Endothelial cell of umbilical vein (primary cell): ENCODE data around the gene IL31RA. TPM values are rescaled to one million over a fixed set of nuclear protein-coding genes. Genes with fewer than 3 reads are reported as not detected.

Source experiments
- BruUV-seq: library from RNA; stranded (reverse); fragments of 400-500 nt; replicated peaks from 2 replicates; lab custom pipeline; 2021; lab: Mats Ljungman, UMichigan
- CTCF ChIA-PET: fragments of 300-600, 350-600 bp; sonication (Branson Sonifier 250); formaldehyde crosslinking; loops from one replicate; lab custom pipeline; 2021; ENCODE audit warnings: antibody characterized with exemption, inconsistent platforms; lab: Charles Lee
- POLR2A ChIA-PET: fragments of 300-600, 350-600 bp; sonication (Branson Sonifier 250); formaldehyde crosslinking; loops from one replicate; lab custom pipeline; 2021; ENCODE audit warnings: antibody characterized with exemption, inconsistent platforms; lab: Charles Lee
- DNase-seq: peaks from one replicate; pipeline ENCODE4 v3.0.0-alpha.2; 2011; ENCODE audit warnings: low read depth, low spot score
- FAIRE-seq: peaks from 2 replicates; lab custom pipeline; 2011; peaks lifted over from hg19 to GRCh38; lab: Jason Lieb, UNC
- H2AFZ ChIP-seq: 2 replicates; pipeline ENCODE4 v1.6.0; 2012; ENCODE audit warnings: low read depth, low read length, control low read depth, inconsistent platforms
- H3K27ac ChIP-seq: 2 replicates; pipeline ENCODE4 v1.5.1; 2011; ENCODE audit warnings: low read depth, mild to moderate bottlenecking, control low read depth, low read length, moderate library complexity; ENCODE audit not compliant: insufficient read depth
- H3K27me3 ChIP-seq, 2 experiments: 2 replicates each; pipeline versions ENCODE4 v1.6.0 to v1.6.1; 2011; ENCODE audit warnings: low read length in 2 of 2, mixed read lengths in 1 of 2; ENCODE audit not compliant: control insufficient read depth in 2 of 2, insufficient read depth in 2 of 2
- H3K36me3 ChIP-seq, 2 experiments: 2 replicates in 1 of 2; 3 replicates in 1 of 2; pipeline ENCODE4 v1.5.1; 2011; ENCODE audit warnings: low read length in 2 of 2, mild to moderate bottlenecking in 1 of 2, moderate library complexity in 1 of 2; ENCODE audit not compliant: control insufficient read depth in 2 of 2, insufficient read depth in 2 of 2; ENCODE audit errors: extremely low read depth in 1 of 2
- H3K4me1 ChIP-seq: 3 replicates; pipeline ENCODE4 v1.5.1; 2011; ENCODE audit warnings: mild to moderate bottlenecking, low read length; ENCODE audit not compliant: control insufficient read depth, insufficient read depth; ENCODE audit errors: extremely low read depth
- H3K4me2 ChIP-seq: 2 replicates; pipeline ENCODE4 v1.6.1; 2011; ENCODE audit warnings: low read length, control low read depth, mixed read lengths; ENCODE audit not compliant: insufficient read depth
- H3K4me3 ChIP-seq, 3 experiments: fragments of 200-600 bp in 1 of 3; sonication (generic), shearing (Covaris generic) in 1 of 3; replicated peaks in 1 of 3; 2 replicates each; pipeline ENCODE4 v1.5.1; 2011 to 2016; ENCODE audit warnings: control low read depth in 3 of 3, low read length in 3 of 3, mild to moderate bottlenecking in 2 of 3, inconsistent platforms in 1 of 3, low read depth in 1 of 3, moderate library complexity in 1 of 3; ENCODE audit not compliant: insufficient read depth in 1 of 3
- H3K79me2 ChIP-seq: 2 replicates; pipeline ENCODE4 v1.6.0; 2012; ENCODE audit warnings: low read length, inconsistent platforms; ENCODE audit not compliant: control insufficient read depth, insufficient read depth
- H3K9ac ChIP-seq: replicated peaks from 2 replicates; pipeline ENCODE3; 2011; ENCODE audit warnings: low read length, control low read depth; ENCODE audit not compliant: insufficient read depth; ENCODE audit errors: extremely low read depth
- H3K9me1 ChIP-seq: replicated peaks from 3 replicates; pipeline ENCODE4 v1.6.0; 2011; ENCODE audit warnings: mild to moderate bottlenecking, low read length; ENCODE audit not compliant: control insufficient read depth, insufficient read depth; ENCODE audit errors: extremely low read depth
- H3K9me3 ChIP-seq: replicated peaks from 2 replicates; pipeline ENCODE4 v1.5.1; 2012; ENCODE audit warnings: low read length, inconsistent platforms; ENCODE audit not compliant: control insufficient read depth, insufficient read depth
- H4K20me1 ChIP-seq: replicated peaks from 2 replicates; pipeline ENCODE3; 2011; ENCODE audit warnings: mild to moderate bottlenecking, low read length; ENCODE audit not compliant: control insufficient read depth, insufficient read depth; ENCODE audit errors: extremely low read depth
- CTCF ChIP-seq, 2 donors: IDR thresholded peaks; 1 replicate in 1 of 2; 2 replicates in 1 of 2; pipeline ENCODE4 v1.5.1; 2011; ENCODE audit warnings: low read length in 2 of 2, mild to moderate bottlenecking in 2 of 2, moderate library complexity in 2 of 2, control low read depth in 1 of 2, inconsistent platforms in 1 of 2, low read depth in 1 of 2; ENCODE audit not compliant: insufficient read depth in 1 of 2; ENCODE audit errors: extremely low read depth in 1 of 2
- EZH2 ChIP-seq: IDR thresholded peaks from 2 replicates; pipeline ENCODE4 v1.6.1; 2012; ENCODE audit warnings: borderline replicate concordance, low read depth, mild to moderate bottlenecking, moderate library complexity, low read length, inconsistent platforms; ENCODE audit not compliant: severe bottlenecking
- FOS ChIP-seq: IDR thresholded peaks from 2 replicates; pipeline ENCODE4 v1.6.1; 2011; ENCODE audit warnings: mild to moderate bottlenecking, low read length, moderate library complexity, borderline replicate concordance; ENCODE audit not compliant: insufficient read depth
- GATA2 ChIP-seq: IDR thresholded peaks from 2 replicates; pipeline ENCODE4 v1.7.0; 2011; ENCODE audit warnings: low read depth, mild to moderate bottlenecking, moderate library complexity, mixed read lengths, low read length; ENCODE audit not compliant: insufficient read length, insufficient read depth
- JUN ChIP-seq: IDR thresholded peaks from 2 replicates; pipeline ENCODE4 v1.6.1; 2011; ENCODE audit warnings: borderline replicate concordance, low read depth; ENCODE audit not compliant: insufficient read length, insufficient read depth
- MAX ChIP-seq: IDR thresholded peaks from 2 replicates; pipeline ENCODE4 v1.6.1; 2011; ENCODE audit not compliant: insufficient read depth, insufficient read length
- MYC ChIP-seq: IDR thresholded peaks from one replicate; pipeline ENCODE4 v1.6.1; 2011; ENCODE audit warnings: mild to moderate bottlenecking, low read depth, low read length
- POLR2A ChIP-seq: IDR thresholded peaks from 2 replicates; pipeline ENCODE4 v1.6.1; 2012; ENCODE audit warnings: low read depth, mild to moderate bottlenecking, control low read depth, low read length
- POLR2AphosphoS5 ChIP-seq: IDR thresholded peaks from 2 replicates; pipeline ENCODE4 v1.6.1; 2012; ENCODE audit warnings: low read depth, mild to moderate bottlenecking, control low read depth, low read length, moderate library complexity; ENCODE audit not compliant: insufficient read depth
- dilution Hi-C: fragments of 300-500 bp; cut with MboI; formaldehyde crosslinking; loops from one replicate; pipeline ENCODE4 v1.15.0; 2019; ENCODE audit warnings: low sequenced_read_pairs; ENCODE audit not compliant: extremely low pct_ligation_motif_present
- intact Hi-C: fragments of 100-400 bp; cut with micrococcal nuclease; formaldehyde crosslinking; loops from one replicate; pipeline ENCODE4 v1.10.0; 2022
- polyA plus RNA-seq, 4 experiments: library from polyadenylated mRNA; depleted of rRNA in 3 of 4; stranded (reverse) in 3 of 4; unstranded in 1 of 4; fragments of >200 nt; gene quantifications; 2 replicates each; pipeline versions ENCODE4 v1.2.1 to v1.2.3, GENCODE V29; 2011 to 2012; ENCODE audit warnings: missing spikeins in 1 of 4
- total RNA-seq: library from RNA; stranded (reverse); gene quantifications from 2 replicates; pipeline ENCODE4 v1.2.3, GENCODE V29; 2021

The IL31RA gene
- total and polyA plus RNA-seq, 2 donors (not counting 3 experiments of a cell fraction or from before 2014, with no cell fraction given): 0.14 to 0.75 TPM

- dilution Hi-C loops: no loop called here
- CTCF ChIA-PET: interaction anchor here (1.1 kb wide), 1 partner anchor 15 kb away, joined by 3 read pairs; the partner anchor contains the start of gene IL31RA
Observed at GRCh38 chr5:55866485-55866884, 15.3 kb downstream of the IL31RA start.

More at GRCh38 chr5:55866485-55866884, 15.3 kb downstream of the IL31RA start:
- Histone ChIP-seq H3K27ac (no peak overlapping the region), H3K9ac (no peak overlapping the region), H3K4me2 (no peak overlapping the region), H3K27me3 (no peaks in the 10 kb centered on the region), H4K20me1 (no peaks in the 10 kb centered on the region), H3K36me3 (no peaks in the 10 kb centered on the region), H2AFZ (no peak overlapping the region), H3K4me1 (peaks cover 19% of the 10 kb centered on the region), H3K79me2 (no peaks in the 10 kb centered on the region), H3K4me3 (no peak overlapping the region), H3K9me1 (no peaks in the 10 kb centered on the region), H3K9me3 (no peaks in the 10 kb centered on the region)
- POLR2A ChIA-PET: no interaction called here
- no TSS peak for BruUV-seq
- intact Hi-C loops: loop anchor here (5.0 kb wide), 1 partner anchor 154 kb away; the partner anchor contains the start of gene SLC38A9
- FAIRE-seq: no peak
- TF ChIP-seq FOS (no peak), MYC (no peak), JUN (no peak), MAX (no peak), POLR2AphosphoS5 (no peak), GATA2 (no peak), CTCF (IDR thresholded peaks at IDR 0.05; ENCODE audit: extremely low read depth in 1 of 2, insufficient read depth in 1 of 2, low read depth in 1 of 2, low read length in 2 of 2) (no peak), POLR2A (no peak), EZH2 (no peak)
- DNase-seq: no peak
